HepG2 (cell line): ENCODE results near the gene CLDN16. TPM values are rescaled to one million over a fixed set of nuclear protein-coding genes. Genes with fewer than 3 reads are reported as not detected.

Source experiments
- CBX2 ChIP-seq, 2 experiments: fragments of 200-600 bp in 1 of 2; sonication (generic); formaldehyde crosslinking in 1 of 2; IDR thresholded peaks; 2 replicates each; pipeline versions ENCODE4 v1.7.0 to v1.8.1; 2018 to 2022; ENCODE audit warnings: low read depth in 2 of 2, low read length in 1 of 2, mild to moderate bottlenecking in 1 of 2, missing genetic modification reagents in 1 of 2
- GATA4 ChIP-seq: sonication (generic); IDR thresholded peaks from 2 replicates; pipeline ENCODE4 v1.6.1; 2016; ENCODE audit warnings: antibody characterized with exemption, low read depth, borderline replicate concordance
- GATAD2A ChIP-seq: IDR thresholded peaks from 2 replicates; pipeline ENCODE4 v1.6.1; 2016
- GTF2F1 ChIP-seq: fragments of 150-350 bp; IDR thresholded peaks from 2 replicates; pipeline ENCODE4 v1.6.1; 2014; ENCODE audit warnings: low read length
- HOXA5 ChIP-seq: sonication (generic); formaldehyde crosslinking; IDR thresholded peaks from 2 replicates; pipeline ENCODE4 v1.4.0; 2020; ENCODE audit warnings: missing genetic modification reagents
- IRF2 ChIP-seq: IDR thresholded peaks from 2 replicates; pipeline ENCODE4 v1.6.1; 2018; ENCODE audit warnings: missing genetic modification reagents, missing compliant biosample characterization
- MXI1 ChIP-seq: IDR thresholded peaks from 3 replicates; pipeline ENCODE4 v1.6.1; 2012; ENCODE audit warnings: low read depth, low read length, inconsistent platforms, borderline replicate concordance
- PRMT3 ChIP-seq: sonication (generic); formaldehyde crosslinking; IDR thresholded peaks from 2 replicates; pipeline ENCODE4 v1.8.1; 2022; ENCODE audit warnings: low read depth, mild to moderate bottlenecking, moderate library complexity, missing genetic modification reagents, borderline replicate concordance
- RCOR2 ChIP-seq: IDR thresholded peaks from 2 replicates; pipeline ENCODE4 v1.6.1; 2016; ENCODE audit warnings: missing biosample characterization, missing genetic modification reagents
- SALL1 ChIP-seq: sonication (generic); formaldehyde crosslinking; IDR thresholded peaks from 2 replicates; pipeline ENCODE4 v1.8.0; 2022; ENCODE audit warnings: mild to moderate bottlenecking, missing genetic modification reagents
- SAP130 ChIP-seq: IDR thresholded peaks from 2 replicates; pipeline ENCODE4 v1.6.1; 2016; ENCODE audit warnings: low read depth
- SSRP1 ChIP-seq: IDR thresholded peaks from 2 replicates; pipeline ENCODE4 v1.6.1; 2016; ENCODE audit warnings: control low read depth
- STAG1 ChIP-seq: sonication (generic); formaldehyde crosslinking; IDR thresholded peaks from 2 replicates; pipeline ENCODE4 v1.4.0; 2020; ENCODE audit warnings: missing genetic modification reagents
- ZMYM4 ChIP-seq: sonication (generic); formaldehyde crosslinking; IDR thresholded peaks from 2 replicates; pipeline ENCODE4 v1.8.1; 2023; ENCODE audit warnings: mild to moderate bottlenecking, missing genetic modification reagents
- ZNF136 ChIP-seq: sonication (generic); formaldehyde crosslinking; IDR thresholded peaks from 2 replicates; pipeline ENCODE4 v1.8.1; 2022; ENCODE audit warnings: low read depth, mild to moderate bottlenecking, moderate library complexity, missing genetic modification reagents
- ZNF556 ChIP-seq: sonication (generic); formaldehyde crosslinking; IDR thresholded peaks from 2 replicates; pipeline ENCODE4 v1.4.0; 2020; ENCODE audit warnings: mild to moderate bottlenecking, missing genetic modification reagents, borderline replicate concordance
- ZNF570 ChIP-seq: sonication (generic); formaldehyde crosslinking; IDR thresholded peaks from 2 replicates; pipeline ENCODE4 v1.4.0; 2020; ENCODE audit warnings: mild to moderate bottlenecking, missing genetic modification reagents, borderline replicate concordance
- ZNF652 ChIP-seq: IDR thresholded peaks from 2 replicates; pipeline ENCODE4 v1.6.1; 2016; ENCODE audit warnings: low read depth, borderline replicate concordance
- ZNF782 ChIP-seq: sonication (generic); formaldehyde crosslinking; IDR thresholded peaks from 2 replicates; pipeline ENCODE4 v1.4.0; 2020; ENCODE audit warnings: missing genetic modification reagents, mild to moderate bottlenecking, borderline replicate concordance
- polyA plus RNA-seq, 8 experiments: library from polyadenylated mRNA; depleted of rRNA in 3 of 8; stranded (reverse) in 7 of 8; unstranded in 1 of 8; fragments of >200 nt; fragmentation: Illumina TruSeq in 4 of 8; extraction: Trizol in 4 of 8; gene quantifications; 2 replicates each; pipeline versions ENCODE4 v1.2.1 to v1.2.3, GENCODE V29; 2011 to 2016; ENCODE audit warnings: low read depth in 4 of 8, missing spikeins in 1 of 8, mixed read lengths in 1 of 8; ENCODE audit not compliant: insufficient read depth in 1 of 8
- total RNA-seq, 5 experiments: library from RNA; depleted of rRNA; stranded (reverse); fragments of >200 nt; fragmentation: Illumina TruSeq; extraction: Trizol; gene quantifications; 2 replicates each; pipeline ENCODE4 v1.2.3, GENCODE V29; 2016; ENCODE audit warnings: low read depth in 1 of 5
- TF ChIP-seq, protein P1 (sequence below): sonication (generic); formaldehyde crosslinking; conservative IDR thresholded peaks from 2 replicates; pipeline ENCODE4 v1.4.0; 2020; ENCODE audit warnings: mild to moderate bottlenecking, missing genetic modification reagents, moderate library complexity
- TF ChIP-seq, protein P2 (sequence below): sonication (generic); formaldehyde crosslinking; conservative IDR thresholded peaks from 2 replicates; pipeline ENCODE4 v1.8.0; 2022; ENCODE audit warnings: missing genetic modification reagents
- TF ChIP-seq, protein P3 (sequence below): fragments of 450-650 bp; IDR thresholded peaks from 2 replicates; pipeline ENCODE4 v1.6.1; 2017
- TF ChIP-seq, protein P4 (sequence below): sonication (generic); formaldehyde crosslinking; IDR thresholded peaks from 2 replicates; pipeline ENCODE4 v1.8.0; 2022; ENCODE audit warnings: mild to moderate bottlenecking, missing genetic modification reagents, moderate library complexity

Gene CLDN16
- total and polyA plus RNA-seq, 2 of the 13 experiments (the other 11 are each of a cell fraction or from before 2014, with no cell fraction given), result 0.13 to 0.24 TPM

DNA sequence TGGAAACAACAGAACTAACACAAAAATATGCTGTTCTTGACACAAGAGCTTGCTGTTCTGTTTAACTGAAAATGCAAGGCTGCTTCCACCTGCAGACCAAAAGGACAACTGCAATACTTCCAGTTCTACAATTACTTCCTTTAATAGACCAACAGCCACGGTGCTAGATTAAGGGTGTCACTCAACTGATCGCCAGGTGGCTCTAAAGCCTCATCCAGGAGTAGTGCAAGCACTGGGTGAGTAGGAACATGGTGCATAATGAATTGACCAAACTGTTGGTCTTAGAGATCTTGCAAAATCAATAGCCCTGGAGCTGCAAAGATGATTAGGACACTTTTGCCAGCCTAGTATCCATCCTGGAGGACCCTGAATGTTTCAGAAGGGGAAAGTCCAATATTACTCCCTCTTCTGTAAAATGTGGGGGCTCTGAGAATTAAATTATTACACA lies 3.6 kb upstream of the CLDN16 start (continued):
- TF ChIP-seq, protein P1, sequence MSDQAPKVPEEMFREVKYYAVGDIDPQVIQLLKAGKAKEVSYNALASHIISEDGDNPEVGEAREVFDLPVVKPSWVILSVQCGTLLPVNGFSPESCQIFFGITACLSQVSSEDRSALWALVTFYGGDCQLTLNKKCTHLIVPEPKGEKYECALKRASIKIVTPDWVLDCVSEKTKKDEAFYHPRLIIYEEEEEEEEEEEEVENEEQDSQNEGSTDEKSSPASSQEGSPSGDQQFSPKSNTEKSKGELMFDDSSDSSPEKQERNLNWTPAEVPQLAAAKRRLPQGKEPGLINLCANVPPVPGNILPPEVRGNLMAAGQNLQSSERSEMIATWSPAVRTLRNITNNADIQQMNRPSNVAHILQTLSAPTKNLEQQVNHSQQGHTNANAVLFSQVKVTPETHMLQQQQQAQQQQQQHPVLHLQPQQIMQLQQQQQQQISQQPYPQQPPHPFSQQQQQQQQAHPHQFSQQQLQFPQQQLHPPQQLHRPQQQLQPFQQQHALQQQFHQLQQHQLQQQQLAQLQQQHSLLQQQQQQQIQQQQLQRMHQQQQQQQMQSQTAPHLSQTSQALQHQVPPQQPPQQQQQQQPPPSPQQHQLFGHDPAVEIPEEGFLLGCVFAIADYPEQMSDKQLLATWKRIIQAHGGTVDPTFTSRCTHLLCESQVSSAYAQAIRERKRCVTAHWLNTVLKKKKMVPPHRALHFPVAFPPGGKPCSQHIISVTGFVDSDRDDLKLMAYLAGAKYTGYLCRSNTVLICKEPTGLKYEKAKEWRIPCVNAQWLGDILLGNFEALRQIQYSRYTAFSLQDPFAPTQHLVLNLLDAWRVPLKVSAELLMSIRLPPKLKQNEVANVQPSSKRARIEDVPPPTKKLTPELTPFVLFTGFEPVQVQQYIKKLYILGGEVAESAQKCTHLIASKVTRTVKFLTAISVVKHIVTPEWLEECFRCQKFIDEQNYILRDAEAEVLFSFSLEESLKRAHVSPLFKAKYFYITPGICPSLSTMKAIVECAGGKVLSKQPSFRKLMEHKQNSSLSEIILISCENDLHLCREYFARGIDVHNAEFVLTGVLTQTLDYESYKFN (CRISPR knock-in tag), result no peak
- TF ChIP-seq GTF2F1 (no peak), RCOR2 (CRISPR knock-in tag) (no peak), GATA4 (no peak), SAP130 (CRISPR knock-in tag) (peak; percentile 41; the same call in 1 of the 2 replicates), ZNF782 (no peak), ZNF570 (CRISPR knock-in tag) (no peak), HOXA5 (CRISPR knock-in tag) (no peak), ZNF652 (peak; percentile 38; the same call in 1 of the 2 replicates), MXI1 (no peak), ZNF136 (CRISPR knock-in tag) (no peak), IRF2 (peak; percentile 58; the same call in 1 of the 2 replicates), ZNF556 (CRISPR knock-in tag) (no peak), GATAD2A (peak; percentile 41; the same call in 1 of the 2 replicates), CBX2 (IDR thresholded peaks at IDR 0.05; ENCODE audit: low read depth, low read length) (no peak), CBX2 (CRISPR knock-in tag; IDR thresholded peaks at IDR 0.05; ENCODE audit: low read depth) (no peak), STAG1 (peak; percentile 90), ZMYM4 (peak; percentile 60), SALL1 (CRISPR knock-in tag) (peak; percentile 39; the same call in 1 of the 2 replicates), SSRP1 (CRISPR knock-in tag) (no peak), PRMT3 (CRISPR knock-in tag) (no peak)
- TF ChIP-seq, protein P2, sequence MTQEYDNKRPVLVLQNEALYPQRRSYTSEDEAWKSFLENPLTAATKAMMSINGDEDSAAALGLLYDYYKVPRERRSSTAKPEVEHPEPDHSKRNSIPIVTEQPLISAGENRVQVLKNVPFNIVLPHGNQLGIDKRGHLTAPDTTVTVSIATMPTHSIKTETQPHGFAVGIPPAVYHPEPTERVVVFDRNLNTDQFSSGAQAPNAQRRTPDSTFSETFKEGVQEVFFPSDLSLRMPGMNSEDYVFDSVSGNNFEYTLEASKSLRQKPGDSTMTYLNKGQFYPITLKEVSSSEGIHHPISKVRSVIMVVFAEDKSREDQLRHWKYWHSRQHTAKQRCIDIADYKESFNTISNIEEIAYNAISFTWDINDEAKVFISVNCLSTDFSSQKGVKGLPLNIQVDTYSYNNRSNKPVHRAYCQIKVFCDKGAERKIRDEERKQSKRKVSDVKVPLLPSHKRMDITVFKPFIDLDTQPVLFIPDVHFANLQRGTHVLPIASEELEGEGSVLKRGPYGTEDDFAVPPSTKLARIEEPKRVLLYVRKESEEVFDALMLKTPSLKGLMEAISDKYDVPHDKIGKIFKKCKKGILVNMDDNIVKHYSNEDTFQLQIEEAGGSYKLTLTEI, result no peak
- TF ChIP-seq, protein P3, sequence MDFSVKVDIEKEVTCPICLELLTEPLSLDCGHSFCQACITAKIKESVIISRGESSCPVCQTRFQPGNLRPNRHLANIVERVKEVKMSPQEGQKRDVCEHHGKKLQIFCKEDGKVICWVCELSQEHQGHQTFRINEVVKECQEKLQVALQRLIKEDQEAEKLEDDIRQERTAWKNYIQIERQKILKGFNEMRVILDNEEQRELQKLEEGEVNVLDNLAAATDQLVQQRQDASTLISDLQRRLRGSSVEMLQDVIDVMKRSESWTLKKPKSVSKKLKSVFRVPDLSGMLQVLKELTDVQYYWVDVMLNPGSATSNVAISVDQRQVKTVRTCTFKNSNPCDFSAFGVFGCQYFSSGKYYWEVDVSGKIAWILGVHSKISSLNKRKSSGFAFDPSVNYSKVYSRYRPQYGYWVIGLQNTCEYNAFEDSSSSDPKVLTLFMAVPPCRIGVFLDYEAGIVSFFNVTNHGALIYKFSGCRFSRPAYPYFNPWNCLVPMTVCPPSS, result no peak
- TF ChIP-seq, protein P4, sequence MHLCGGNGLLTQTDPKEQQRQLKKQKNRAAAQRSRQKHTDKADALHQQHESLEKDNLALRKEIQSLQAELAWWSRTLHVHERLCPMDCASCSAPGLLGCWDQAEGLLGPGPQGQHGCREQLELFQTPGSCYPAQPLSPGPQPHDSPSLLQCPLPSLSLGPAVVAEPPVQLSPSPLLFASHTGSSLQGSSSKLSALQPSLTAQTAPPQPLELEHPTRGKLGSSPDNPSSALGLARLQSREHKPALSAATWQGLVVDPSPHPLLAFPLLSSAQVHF, result no peak
